GM18526 (cell line): ENCODE data around the gene USF2.

ENCODE experiments used
- POLR2A ChIP-seq: IDR thresholded peaks from 3 replicates; pipeline ENCODE4 v1.6.1; 2011; ENCODE audit not compliant: insufficient read length; ENCODE audit errors: extremely low read depth

The USF2 gene

GRCh38 chr19:35272122-35272719 lies 3.5 kb downstream of the USF2 start:
- no peak for TF ChIP-seq POLR2A

- no peak for TF ChIP-seq POLR2A
Measured at GRCh38 chr19:35272954-35273649, 4.3 kb downstream of the USF2 start.

GRCh38 chr19:35273686-35274259 lies 5.0 kb downstream of the USF2 start:
- no peak for TF ChIP-seq POLR2A

- no peak for TF ChIP-seq POLR2A
Measured at GRCh38 chr19:35274323-35274722, 5.6 kb downstream of the USF2 start.

GRCh38 chr19:35276706-35277281 lies 8.0 kb downstream of the USF2 start:
- no peak for TF ChIP-seq POLR2A

GRCh38 chr19:35278578-35279284 lies 10.0 kb downstream of the USF2 start:
- TF ChIP-seq POLR2A = no peak

GRCh38 chr19:35279374-35279773 lies 10.6 kb downstream of the USF2 start:
- no peak for TF ChIP-seq POLR2A

GRCh38 chr19:35279985-35280821 lies 11.4 kb downstream of the USF2 start:
- peak; percentile 14 for TF ChIP-seq POLR2A

- TF ChIP-seq POLR2A = no peak
Measured at GRCh38 chr19:35281303-35281702, 12.5 kb downstream of the USF2 start.

- no peak for TF ChIP-seq POLR2A
Measured at GRCh38 chr19:35284153-35285094, 15.7 kb downstream of the USF2 start.

GRCh38 chr19:35285095-35285449 lies 16.3 kb downstream of the USF2 start:
- no peak for TF ChIP-seq POLR2A

- no peak for TF ChIP-seq POLR2A
Measured at GRCh38 chr19:35287713-35288112, 19.0 kb downstream of the USF2 start.

- no peak for TF ChIP-seq POLR2A
Measured at GRCh38 chr19:35288331-35288730, 19.6 kb downstream of the USF2 start.

GRCh38 chr19:35288906-35289305 lies 20.1 kb downstream of the USF2 start:
- TF ChIP-seq POLR2A = no peak
